Dermis blood vessel endothelial cell (primary cell): ENCODE data around the gene SPINK4. TPM values are rescaled to one million over a fixed set of nuclear protein-coding genes. Genes with fewer than 3 reads are reported as not detected.

Source experiments
- DNase-seq: peaks from one replicate; pipeline ENCODE4 v3.0.0; 2010
- total RNA-seq: library from RNA; depleted of rRNA; stranded (reverse); fragments of >200 nt; gene quantifications from 2 replicates; pipeline ENCODE4 v1.2.3, GENCODE V29; 2014

Gene SPINK4
- total RNA-seq, 1 donor from 2014 or later, result not detected

GRCh38 chr9:33294670-33295432 lies 54.9 kb downstream of the SPINK4 start:
- DNase-seq, result no peak

GRCh38 chr9:33295571-33295970 lies 55.6 kb downstream of the SPINK4 start:
- DNase-seq, result no peak

DNA sequence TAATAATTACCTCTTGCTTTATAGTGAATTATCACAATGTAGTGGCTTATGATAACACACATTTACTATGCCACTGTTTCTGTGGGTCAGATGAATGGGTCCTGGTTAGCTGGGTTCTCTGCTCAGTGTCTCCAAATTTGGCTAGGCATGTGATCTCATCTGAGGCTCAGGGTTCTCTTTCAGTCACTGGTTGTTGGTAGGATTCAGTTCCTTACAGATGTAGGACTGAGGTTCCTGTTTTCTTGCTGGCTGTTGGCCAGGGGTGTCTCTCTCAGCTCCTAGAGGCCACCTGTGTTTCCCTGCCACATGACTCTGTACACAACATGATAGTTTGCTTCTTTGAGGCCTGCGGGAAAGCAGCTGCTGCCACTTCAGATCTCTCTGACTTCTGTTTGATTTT lies 57.5 kb downstream of the SPINK4 start:
- DNase-seq, result peak; percentile 48

Other genes with a start within 250 kb of the SPINK4 start
- 21.3 and 28.5 TPM in 2 replicates for gene APTX, start 238.5 kb upstream of the SPINK4 start, total RNA-seq
- 134 and 149 TPM in 2 replicates for gene DNAJA1, start 214.9 kb upstream of the SPINK4 start, total RNA-seq
- 34.5 and 37.8 TPM in 2 replicates for gene SMU1, start 163.5 kb upstream of the SPINK4 start, total RNA-seq
- 14.1 and 35.7 TPM in 2 replicates for gene B4GALT1, start 72.8 kb upstream of the SPINK4 start, total RNA-seq
- gene BAG1, start 24.5 kb downstream of the SPINK4 start, total RNA-seq, result 39.7 and 48.3 TPM in 2 replicates
- gene CHMP5, start 24.9 kb downstream of the SPINK4 start, total RNA-seq, result 106 and 116 TPM in 2 replicates
- gene NFX1, start 50.3 kb downstream of the SPINK4 start, total RNA-seq, result 14.5 and 17.7 TPM in 2 replicates
- not detected in 2 replicates for gene AQP7, start 162.4 kb downstream of the SPINK4 start, total RNA-seq
- gene AQP3, start 207.4 kb downstream of the SPINK4 start, total RNA-seq, result under 0.01 and 0.51 TPM in 2 replicates
- 15.5 and 30.2 TPM in 2 replicates for gene NOL6, start 233.8 kb downstream of the SPINK4 start, total RNA-seq